Measurements from ENCODE around the gene PGGHG. TPM values are rescaled to one million over a fixed set of nuclear protein-coding genes. Genes with fewer than 3 reads are reported as not detected.

Gene PGGHG
- total and polyA plus RNA-seq, 12 donors: 3.3 to 45.3 (median 7.4) TPM

- 29 to 35% methylated on average over 15 of the region's 15 CpGs for WGBS, 2 donors
- peaks cover 7 to 44% (median 31%) of the 10 kb centered on the region in 9 donors for H3K4me1 ChIP-seq
- no peak overlapping the region for H3K4me3 ChIP-seq
- ATAC-seq (peak; percentile 50 to 86 (median 78)), DNase-seq (peak in 1 of 2 donors; percentile 73)
- no peaks in the 10 kb centered on the region for H3K27me3 ChIP-seq
- TF ChIP-seq, protein P1, sequence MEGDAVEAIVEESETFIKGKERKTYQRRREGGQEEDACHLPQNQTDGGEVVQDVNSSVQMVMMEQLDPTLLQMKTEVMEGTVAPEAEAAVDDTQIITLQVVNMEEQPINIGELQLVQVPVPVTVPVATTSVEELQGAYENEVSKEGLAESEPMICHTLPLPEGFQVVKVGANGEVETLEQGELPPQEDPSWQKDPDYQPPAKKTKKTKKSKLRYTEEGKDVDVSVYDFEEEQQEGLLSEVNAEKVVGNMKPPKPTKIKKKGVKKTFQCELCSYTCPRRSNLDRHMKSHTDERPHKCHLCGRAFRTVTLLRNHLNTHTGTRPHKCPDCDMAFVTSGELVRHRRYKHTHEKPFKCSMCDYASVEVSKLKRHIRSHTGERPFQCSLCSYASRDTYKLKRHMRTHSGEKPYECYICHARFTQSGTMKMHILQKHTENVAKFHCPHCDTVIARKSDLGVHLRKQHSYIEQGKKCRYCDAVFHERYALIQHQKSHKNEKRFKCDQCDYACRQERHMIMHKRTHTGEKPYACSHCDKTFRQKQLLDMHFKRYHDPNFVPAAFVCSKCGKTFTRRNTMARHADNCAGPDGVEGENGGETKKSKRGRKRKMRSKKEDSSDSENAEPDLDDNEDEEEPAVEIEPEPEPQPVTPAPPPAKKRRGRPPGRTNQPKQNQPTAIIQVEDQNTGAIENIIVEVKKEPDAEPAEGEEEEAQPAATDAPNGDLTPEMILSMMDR (IDR thresholded peaks at IDR 0.05): no peak
- intact Hi-C loops (cut with DNase I): loop anchor here in 1 of 10 donors (2.0 kb wide), 1 partner anchor 17 kb away; no protein-coding TSS in a partner anchor
- peak overlapping the region; percentile 69 to 90 (median 84) for H3K27ac ChIP-seq
- H3K9me3 ChIP-seq: no peaks in the 10 kb centered on the region
- H3K36me3 ChIP-seq: no peaks in the 10 kb centered on the region
These were observed 47.1 kb downstream of the PGGHG start for GRCh38 chr11:335779-336658.

DNA sequence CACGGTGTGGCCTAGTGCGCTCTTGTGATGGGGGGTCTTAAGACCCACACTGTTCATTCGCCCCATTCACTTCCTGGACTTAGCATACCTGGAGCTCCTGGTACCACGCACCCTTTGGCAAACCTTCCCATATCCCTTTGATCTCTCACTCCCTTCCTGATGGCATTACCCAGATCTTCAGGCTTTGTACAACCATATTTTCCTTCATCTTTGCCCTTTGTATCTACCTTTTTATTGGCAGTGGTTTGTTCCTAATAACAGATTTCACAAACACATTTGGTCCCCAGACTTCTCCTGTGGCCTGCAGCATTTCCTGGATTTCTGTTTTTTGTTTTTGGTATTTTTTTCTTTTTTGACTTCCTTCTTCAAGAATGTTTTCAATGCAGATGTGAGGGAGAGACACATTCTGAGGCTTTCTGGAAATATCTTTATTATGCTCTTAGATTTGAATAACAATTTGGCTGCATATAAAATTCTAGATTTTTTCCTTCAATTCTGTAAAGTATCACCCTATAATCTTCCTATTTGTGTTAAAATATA, 47.8 kb downstream of the PGGHG start:
- Histone ChIP-seq H3K9me3 (no peaks in the 10 kb centered on the region), H3K4me1 (peaks cover 7 to 44% (median 34%) of the 10 kb centered on the region in 9 donors), H3K36me3 (no peaks in the 10 kb centered on the region), H3K4me3 (no peak overlapping the region), H3K27me3 (no peaks in the 10 kb centered on the region), H3K27ac (peak overlapping the region; percentile 69 to 90 (median 84))
- 84 to 85% methylated on average over 4 of the region's 4 CpGs for WGBS, 2 donors
- intact Hi-C loops (cut with DNase I): loop anchor here in 1 of 10 donors (2.0 kb wide), 1 partner anchor 16 kb away; no protein-coding TSS in a partner anchor
- DNase-seq: no peak
- peak in 1 of 8 donors; percentile 25 for ATAC-seq
- TF ChIP-seq, protein P1 (IDR thresholded peaks at IDR 0.05): no peak

DNA sequence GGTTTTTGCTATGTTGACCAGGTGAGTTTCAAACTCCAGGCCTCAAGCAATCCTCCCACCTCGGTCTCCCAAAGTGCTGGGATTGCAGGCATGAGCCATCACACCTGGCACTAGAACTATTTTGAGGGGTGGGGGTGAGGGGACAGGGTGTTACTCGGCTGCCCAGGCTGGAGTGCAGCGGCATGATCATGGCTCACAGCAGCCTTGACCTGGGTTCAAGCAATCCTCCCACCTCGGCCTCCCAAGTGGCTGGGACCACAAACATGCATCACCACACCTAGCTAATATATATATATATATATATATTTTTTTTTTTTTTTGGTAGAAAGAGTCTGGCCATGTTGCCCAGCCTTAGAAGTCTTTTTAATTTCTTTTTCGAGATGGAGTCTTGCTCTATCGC, 48.8 kb downstream of the PGGHG start:
- Histone ChIP-seq H3K9me3 (no peaks in the 10 kb centered on the region), H3K4me1 (peaks cover 7 to 49% (median 36%) of the 10 kb centered on the region in 9 donors), H3K27ac (peak overlapping the region in 5 of 10 donors; percentile 84 to 90 (median 87)), H3K36me3 (no peaks in the 10 kb centered on the region), H3K27me3 (no peaks in the 10 kb centered on the region), H3K4me3 (no peak overlapping the region)
- ATAC-seq: no peak
- 91 to 95% methylated on average over 6 of the region's 6 CpGs for WGBS, 2 donors
- TF ChIP-seq, protein P1 (IDR thresholded peaks at IDR 0.05): no peak
- intact Hi-C loops (cut with DNase I): loop anchor here in 1 of 10 donors (2.0 kb wide), 1 partner anchor 15 kb away; no protein-coding TSS in a partner anchor
- DNase-seq: no peak

- ATAC-seq: no peak
- intact Hi-C loops (cut with DNase I): no loop called here
- Histone ChIP-seq H3K4me3 (no peak overlapping the region), H3K9me3 (no peaks in the 10 kb centered on the region), H3K36me3 (no peaks in the 10 kb centered on the region), H3K27ac (no peak overlapping the region), H3K27me3 (no peaks in the 10 kb centered on the region), H3K4me1 (peaks cover 7 to 37% (median 23%) of the 10 kb centered on the region in 9 donors)
- WGBS, 2 donors: 96 to 97% methylated on average over 2 of the region's 2 CpGs
- DNase-seq: no peak
- TF ChIP-seq, protein P1 (IDR thresholded peaks at IDR 0.05): no peak
These were observed 51.0 kb downstream of the PGGHG start for GRCh38 chr11:339963-340362.
